ENCODE measurements around the gene HLA-DQA2. TPM values are rescaled to one million over a fixed set of nuclear protein-coding genes. Genes with fewer than 3 reads are reported as not detected.
"Not testable (repeated sequence)": the region's sequence is repeated elsewhere in the genome, so short reads cannot be mapped to it uniquely, and the experiment has no call there.

Gene HLA-DQA2
- total RNA-seq, 4 donors from 2014 or later, result 2.7 TPM; not detected in 3

DNA sequence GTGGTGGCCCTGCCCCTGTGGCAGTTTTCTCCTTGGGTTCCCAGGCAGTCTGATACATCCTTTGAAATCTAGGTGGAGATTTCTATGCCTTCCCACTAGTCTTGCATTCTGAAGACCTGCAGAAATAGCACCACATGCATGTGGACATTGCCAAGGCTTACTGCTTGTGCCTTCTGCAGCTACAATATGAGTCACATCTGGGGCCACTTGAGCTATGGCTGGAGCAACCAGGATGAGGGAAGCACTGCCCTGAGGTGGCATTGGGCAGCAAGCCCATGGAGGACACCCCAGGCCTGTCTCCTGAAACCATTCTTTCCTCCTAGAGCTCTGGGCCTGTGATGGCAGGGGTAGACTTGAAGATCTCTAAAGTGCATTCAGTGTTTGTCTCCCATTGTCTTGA is 37.8 kb downstream of the HLA-DQA2 start:
- no peaks in the 10 kb centered on the region for H3K9me3 ChIP-seq
- intact Hi-C loops (cut with DNase I; ENCODE audit: low total_unique reads), result no loop called here
- TF ChIP-seq POLR2AphosphoS5 (IDR thresholded peaks at IDR 0.05) (no peak), EP300 (IDR thresholded peaks at IDR 0.05; ENCODE audit: low read depth) (no peak), POLR2A (IDR thresholded peaks at IDR 0.05) (no peak), CTCF (IDR thresholded peaks at IDR 0.05) (no peak)
- in situ Hi-C loops (cut with MboI; ENCODE audit: low pct_ligation_motif_present in 1 of 4, low pct_unique_long_range_greater_than_20kb in 1 of 4, low sequenced_read_pairs in 3 of 4), result loop anchor here in 1 of 4 donors (25.0 kb wide), 1 partner anchor 542 kb away; no protein-coding TSS in a partner anchor
- H3K4me1 ChIP-seq, result peaks cover 0 to 8% (median 0%) of the 10 kb centered on the region in 4 donors
- no peaks in the 10 kb centered on the region for H3K36me3 ChIP-seq
- no peak for DNase-seq
- no peak overlapping the region for H3K4me3 ChIP-seq
- H3K27me3 ChIP-seq, result no peaks in the 10 kb centered on the region
- H3K27ac ChIP-seq, result no peak overlapping the region

- peaks cover 21% of the 10 kb centered on the region for H3K27me3 ChIP-seq
- intact Hi-C loops (cut with DNase I; ENCODE audit: low total_unique reads); H3K4me3 ChIP-seq; DNase-seq; H3K36me3 ChIP-seq; H3K27ac ChIP-seq; H3K4me1 ChIP-seq; H3K9me3 ChIP-seq: not testable (repeated sequence)
- in situ Hi-C loops (cut with MboI; ENCODE audit: low pct_ligation_motif_present in 1 of 4, low pct_unique_long_range_greater_than_20kb in 1 of 4, low sequenced_read_pairs in 3 of 4), result loop anchor here in 1 of 4 donors (25.0 kb wide), 1 partner anchor 546 kb away; no protein-coding TSS in a partner anchor
Measured at GRCh38 chr6:32782923-32783322, 41.7 kb downstream of the HLA-DQA2 start.

- no peaks in the 10 kb centered on the region for H3K9me3 ChIP-seq
- H3K36me3 ChIP-seq, result no peaks in the 10 kb centered on the region
- intact Hi-C loops (cut with DNase I; ENCODE audit: low total_unique reads), result no loop called here
- WGBS, 2 donors (ENCODE audit: low coverage in 1 of 2), result 37 to 63% methylated on average over 2 to 5 of the region's 5 CpGs
- peak; percentile 28 for DNase-seq
- in situ Hi-C loops (cut with MboI; ENCODE audit: low pct_ligation_motif_present in 1 of 4, low pct_unique_long_range_greater_than_20kb in 1 of 4, low sequenced_read_pairs in 3 of 4), result loop anchor here in 1 of 4 donors (25.0 kb wide), 1 partner anchor 549 kb away; no protein-coding TSS in a partner anchor
- peaks cover 28% of the 10 kb centered on the region for H3K27me3 ChIP-seq
- no peak overlapping the region for H3K27ac ChIP-seq
- H3K4me3 ChIP-seq, result no peak overlapping the region
- TF ChIP-seq CTCF (IDR thresholded peaks at IDR 0.05) (peak; percentile 51 to 62 (median 53)), POLR2A (IDR thresholded peaks at IDR 0.05) (no peak)
- H3K4me1 ChIP-seq, result peaks cover 0 to 4% (median 0%) of the 10 kb centered on the region in 4 donors
Measured at GRCh38 chr6:32785781-32786533, 44.8 kb downstream of the HLA-DQA2 start.

- in situ Hi-C loops (cut with MboI; ENCODE audit: low pct_ligation_motif_present in 1 of 4, low pct_unique_long_range_greater_than_20kb in 1 of 4, low sequenced_read_pairs in 3 of 4), result loop anchor here in 3 of 4 donors (5.0 to 25.0 kb wide), 4 partner anchors 93 to 553 kb away; no protein-coding TSS in a partner anchor
Measured at GRCh38 chr6:32790306-32790705, 49.1 kb downstream of the HLA-DQA2 start.

More at GRCh38 chr6:32790306-32790705, 49.1 kb downstream of the HLA-DQA2 start:
- Histone ChIP-seq H3K9me3 (no peaks in the 10 kb centered on the region), H3K4me1 (peaks cover 0 to 4% (median 0%) of the 10 kb centered on the region in 4 donors), H3K4me3 (no peak overlapping the region), H3K27me3 (peaks cover 69% of the 10 kb centered on the region), H3K27ac (no peak overlapping the region), H3K36me3 (no peaks in the 10 kb centered on the region)
- 42 to 65% methylated on average over 2 of the region's 2 CpGs for WGBS, 2 donors (ENCODE audit: low coverage in 1 of 2)
- DNase-seq, result no peak
- TF ChIP-seq POLR2A (IDR thresholded peaks at IDR 0.05) (no peak), EP300 (IDR thresholded peaks at IDR 0.05; ENCODE audit: low read depth) (no peak), POLR2AphosphoS5 (IDR thresholded peaks at IDR 0.05) (no peak), CTCF (IDR thresholded peaks at IDR 0.05) (no peak)
- intact Hi-C loops (cut with DNase I; ENCODE audit: low total_unique reads), result no loop called here

All from transverse colon (tissue), 4 donors.